Measurements from ENCODE around the gene C7orf57.
A peak's percentile ranks its signal among the peaks of the same experiment; 100 is the strongest.
"Not testable (repeated sequence)": the region's sequence is repeated elsewhere in the genome, so short reads cannot be mapped to it uniquely, and the experiment has no call there.

Gene C7orf57

GRCh38 chr7:48035301-48035966, at the start of gene C7orf57:
Gene C7orf57, plus strand, starts transcription at chr7:48035543. Its CDS starts 766 bp downstream, at chr7:48036309.
- peak; percentile 62 for DNase-seq (ENCODE audit: low spot score)

- DNase-seq (ENCODE audit: low spot score): no peak
These were observed 46.6 kb upstream of the C7orf57 start for GRCh38 chr7:47988496-47989386.

DNA sequence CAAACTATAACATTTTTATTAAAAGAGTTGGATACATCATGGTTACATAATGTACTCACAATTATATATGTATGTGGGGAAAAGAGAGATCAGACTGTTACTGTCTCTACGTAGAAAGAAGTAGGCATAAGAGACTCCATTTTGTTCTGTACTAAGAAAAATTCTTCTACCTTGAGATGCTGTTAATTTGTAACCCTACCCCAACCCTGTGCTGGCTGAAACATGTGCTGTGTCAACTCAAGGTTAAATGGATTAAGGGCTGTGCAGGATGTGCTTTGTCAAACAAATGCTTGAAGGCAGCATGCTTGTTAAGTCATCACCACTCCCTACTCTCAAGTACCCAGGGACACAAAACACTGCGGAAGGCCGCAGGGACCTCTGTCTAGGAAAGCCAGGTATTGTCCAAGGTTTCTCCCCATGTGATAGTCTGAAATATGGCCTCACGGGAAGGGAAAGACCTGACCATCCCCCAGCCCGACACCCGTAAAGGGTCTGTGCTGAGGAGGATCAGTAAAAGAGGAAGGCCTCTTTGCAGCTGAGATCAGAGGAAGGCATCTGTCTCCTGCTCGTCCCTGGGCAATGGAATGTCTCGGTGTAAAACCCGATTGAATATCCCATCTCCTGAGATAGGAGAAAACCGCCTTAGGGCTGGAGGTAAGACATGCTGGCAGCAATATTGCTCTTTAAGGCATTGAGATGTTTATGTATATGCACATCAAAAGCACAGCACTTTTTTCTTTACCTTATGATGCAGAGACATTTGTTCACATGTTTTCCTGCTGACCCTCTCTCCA, 45.5 kb upstream of the C7orf57 start:
- not testable (repeated sequence) for DNase-seq (ENCODE audit: low spot score)

DNA sequence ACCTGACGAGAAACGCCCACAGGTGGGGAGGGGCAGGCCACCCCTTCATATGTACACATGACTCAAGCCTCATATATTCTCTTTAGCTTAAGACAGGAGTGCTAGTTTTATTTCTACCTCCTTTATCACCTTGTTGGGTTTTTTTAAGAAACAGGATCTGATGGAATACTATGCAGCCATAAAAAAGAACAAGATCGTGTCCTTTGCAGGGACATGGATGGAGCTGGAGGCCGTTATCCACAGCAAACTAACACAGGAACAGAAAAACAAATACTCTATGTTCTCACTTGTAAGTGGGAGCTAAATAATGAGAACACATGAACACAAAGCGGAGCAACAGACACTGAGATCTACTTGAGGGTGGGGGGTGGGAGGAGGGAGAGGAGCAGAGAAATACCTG, 44.8 kb upstream of the C7orf57 start:
- no peak for DNase-seq (ENCODE audit: low spot score)

DNA sequence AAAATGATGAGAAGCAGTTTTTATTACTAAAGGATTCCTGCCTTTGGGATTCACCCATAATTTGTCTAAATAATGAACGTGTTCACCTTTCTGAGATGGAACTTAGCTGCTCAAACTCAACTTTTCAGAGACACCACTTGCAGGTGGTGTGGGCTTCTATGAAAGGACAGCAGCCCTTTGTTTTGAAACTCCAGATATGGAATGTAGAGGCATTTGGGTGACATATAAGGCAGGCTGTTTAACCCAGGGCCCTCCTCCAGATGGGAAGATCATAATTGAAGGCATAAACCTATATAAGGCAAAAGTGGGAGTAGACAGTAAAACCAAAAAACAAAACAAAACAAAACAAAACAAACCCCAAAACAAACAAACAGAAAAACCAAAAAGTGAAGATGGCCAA, 44.1 kb upstream of the C7orf57 start:
- no peak for DNase-seq (ENCODE audit: low spot score)

DNA sequence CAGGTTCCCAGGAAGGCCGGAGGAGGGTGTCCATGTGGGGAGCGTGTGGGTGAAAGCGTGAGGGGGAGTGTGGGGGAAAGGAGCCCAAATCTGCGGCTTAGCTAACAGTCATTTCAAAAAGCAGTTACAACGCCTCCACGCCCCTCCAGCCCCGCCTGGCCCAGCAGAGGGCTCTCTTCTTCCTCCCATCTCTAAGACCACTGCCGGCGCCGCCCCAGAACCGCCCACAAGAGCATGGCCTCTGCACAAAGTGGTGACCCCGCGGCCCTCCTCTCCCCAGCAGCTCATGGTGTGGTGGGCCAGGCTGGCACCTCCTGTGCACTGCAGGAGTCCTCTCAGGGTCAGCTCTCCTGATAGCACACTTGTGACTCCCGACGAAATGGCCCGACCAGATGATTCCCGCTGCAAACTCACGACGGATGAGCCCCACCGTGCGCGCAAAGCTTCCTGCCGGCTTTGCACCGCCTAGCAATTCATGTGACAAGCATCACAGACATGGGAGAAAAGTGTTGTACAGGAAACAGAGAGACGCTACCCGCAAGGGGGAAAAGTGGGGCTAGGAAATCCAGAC, 43.5 kb upstream of the C7orf57 start:
- DNase-seq (ENCODE audit: low spot score): peak; percentile 77

DNA sequence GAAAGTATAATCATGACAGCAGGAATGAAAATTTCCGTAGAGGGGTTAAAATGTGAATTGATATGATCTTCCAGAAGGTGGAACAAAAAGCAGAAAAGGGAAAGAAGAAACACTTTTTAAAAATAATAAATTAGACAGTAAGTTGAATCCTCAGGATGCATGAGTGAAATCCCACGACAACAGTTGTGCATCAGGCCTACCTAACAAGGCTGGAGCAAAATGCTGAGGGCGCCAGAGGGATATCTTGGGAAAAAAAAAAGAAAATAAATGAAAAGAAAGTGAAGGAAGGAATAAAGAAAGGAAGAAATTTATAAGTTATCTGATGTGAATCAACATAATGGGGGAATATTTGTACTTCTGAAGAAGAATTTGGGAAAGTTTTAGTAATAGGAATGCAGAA, 42.9 kb upstream of the C7orf57 start:
- no peak for DNase-seq (ENCODE audit: low spot score)

DNA sequence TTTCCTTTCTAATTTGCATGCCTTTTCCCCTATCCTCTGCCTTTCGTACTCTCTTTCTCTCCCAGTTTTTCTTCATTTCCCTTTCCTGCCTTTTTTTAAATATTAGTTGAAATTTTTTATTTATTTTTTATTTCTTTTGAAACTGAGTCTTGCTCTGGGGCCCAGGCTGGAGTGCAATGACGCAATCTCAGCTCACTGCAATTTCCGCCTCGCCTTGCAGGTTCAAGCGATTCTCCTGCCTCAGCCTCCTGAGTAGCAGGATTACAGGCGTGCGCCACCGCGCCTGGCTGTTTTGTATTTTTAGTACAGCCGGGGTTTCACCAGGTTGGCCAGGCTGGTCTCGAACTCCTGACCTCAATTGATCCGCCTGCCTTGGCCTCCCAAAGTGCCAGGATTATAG, 35.9 kb upstream of the C7orf57 start:
- DNase-seq (ENCODE audit: low spot score): no peak

GRCh38 chr7:48000164-48000563, 35.2 kb upstream of the C7orf57 start:
- DNase-seq (ENCODE audit: low spot score): not testable (repeated sequence)

DNA sequence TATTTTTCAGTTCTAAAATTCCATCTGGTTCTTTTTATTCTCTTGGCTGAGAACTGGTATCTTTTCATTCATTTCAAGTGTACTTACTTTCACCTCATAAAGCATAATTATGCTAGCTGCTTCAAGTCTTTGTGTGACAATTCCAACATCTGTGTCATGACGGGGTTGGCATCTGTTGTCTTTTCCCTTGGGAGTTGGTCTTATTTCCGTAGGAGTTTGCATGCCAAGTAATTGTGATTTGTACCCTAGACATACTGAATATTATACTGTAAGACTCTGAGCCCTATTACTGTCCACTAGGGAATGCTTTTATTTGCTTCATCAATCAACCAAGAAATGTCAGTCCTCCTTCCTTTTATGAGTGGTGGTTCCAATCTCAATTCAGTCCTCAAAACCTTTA, 31.3 kb upstream of the C7orf57 start:
- DNase-seq (ENCODE audit: low spot score): no peak

- no peak for DNase-seq (ENCODE audit: low spot score)
These were observed 30.7 kb upstream of the C7orf57 start for GRCh38 chr7:48004638-48005037.

DNA sequence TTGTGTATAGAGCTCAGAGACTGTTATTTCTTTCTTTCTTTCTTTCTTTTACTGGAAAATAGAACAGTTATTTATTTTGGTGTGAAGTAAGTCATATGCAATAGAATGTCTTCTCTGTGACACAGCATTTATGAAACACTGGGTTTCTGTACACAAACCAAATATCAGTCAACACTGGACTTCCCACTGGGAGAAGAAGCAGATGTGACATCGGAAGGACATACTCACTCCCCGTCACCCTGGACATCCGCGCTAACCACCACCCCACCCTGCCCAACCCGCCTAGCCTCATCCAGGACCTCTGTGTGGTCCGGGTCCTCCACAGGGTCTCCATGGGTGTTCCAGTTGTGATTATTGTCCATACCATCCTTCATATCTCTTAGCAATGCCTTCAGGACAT, 28.5 kb upstream of the C7orf57 start:
- DNase-seq (ENCODE audit: low spot score): no peak

- no peak for DNase-seq (ENCODE audit: low spot score)
These were observed 26.1 kb upstream of the C7orf57 start for GRCh38 chr7:48009257-48009656.

- no peak for DNase-seq (ENCODE audit: low spot score)
These were observed 25.4 kb upstream of the C7orf57 start for GRCh38 chr7:48009954-48010353.

DNA sequence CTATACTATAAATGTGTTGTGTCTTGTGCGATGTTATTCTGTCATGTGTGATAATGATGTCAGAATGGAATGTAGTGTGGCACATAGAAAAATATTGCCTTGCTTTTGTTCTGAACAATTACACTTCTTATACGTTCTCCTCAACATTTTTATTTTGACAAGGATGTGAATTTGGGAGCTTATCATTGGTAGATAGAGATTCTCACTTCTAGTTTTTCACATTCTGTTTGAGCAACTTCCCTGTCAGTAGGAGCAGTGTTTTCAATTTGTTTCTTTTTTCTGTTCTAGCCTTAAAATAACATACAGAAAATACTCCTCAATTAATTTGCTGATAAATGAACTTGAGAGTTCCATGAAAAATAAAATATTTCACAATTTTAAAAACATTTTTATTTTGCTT, 24.0 kb upstream of the C7orf57 start:
- DNase-seq (ENCODE audit: low spot score): peak; percentile 33

DNA sequence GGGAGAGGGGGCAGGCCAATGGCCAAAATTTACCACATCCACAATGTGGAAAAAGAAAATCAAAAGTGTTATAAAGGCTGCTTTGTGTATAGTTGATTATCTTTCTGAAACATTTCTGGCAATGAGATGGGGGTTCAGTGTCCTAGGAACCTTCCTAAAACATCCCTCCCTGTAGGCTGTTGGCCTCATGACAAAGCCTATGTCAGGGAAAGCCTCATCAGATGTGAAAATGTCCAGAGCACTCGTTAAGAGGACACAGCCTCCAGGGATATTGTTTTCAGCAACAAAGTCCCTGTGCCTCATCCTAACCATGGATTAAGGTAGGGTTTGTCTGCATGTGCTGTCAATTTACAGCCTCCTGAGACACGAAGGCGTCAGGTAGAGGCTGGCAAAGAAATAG, 23.4 kb upstream of the C7orf57 start:
- DNase-seq (ENCODE audit: low spot score): no peak

GRCh38 chr7:48016641-48017040, 18.7 kb upstream of the C7orf57 start:
- DNase-seq (ENCODE audit: low spot score): no peak

GRCh38 chr7:48017674-48018073, 17.7 kb upstream of the C7orf57 start:
- DNase-seq (ENCODE audit: low spot score): no peak

DNA sequence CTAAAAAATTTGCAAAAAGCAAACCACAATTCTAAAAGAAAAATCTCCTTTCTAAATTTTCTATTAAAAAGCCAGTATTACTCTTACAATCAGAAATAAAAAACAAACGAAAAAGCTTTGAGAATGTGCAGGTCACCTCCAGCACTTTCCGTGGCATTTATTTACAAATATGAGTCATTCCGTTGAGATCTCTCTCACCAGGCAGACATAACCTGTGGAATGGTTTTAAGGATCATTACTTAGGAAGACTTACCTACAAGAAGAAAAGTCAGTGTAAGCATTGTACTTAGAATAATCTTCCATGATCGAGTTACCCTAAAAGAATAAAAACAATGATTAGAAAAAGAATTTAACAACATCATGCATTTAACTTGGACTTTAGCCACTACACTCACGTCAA, 9.7 kb upstream of the C7orf57 start:
- DNase-seq (ENCODE audit: low spot score): no peak

DNA sequence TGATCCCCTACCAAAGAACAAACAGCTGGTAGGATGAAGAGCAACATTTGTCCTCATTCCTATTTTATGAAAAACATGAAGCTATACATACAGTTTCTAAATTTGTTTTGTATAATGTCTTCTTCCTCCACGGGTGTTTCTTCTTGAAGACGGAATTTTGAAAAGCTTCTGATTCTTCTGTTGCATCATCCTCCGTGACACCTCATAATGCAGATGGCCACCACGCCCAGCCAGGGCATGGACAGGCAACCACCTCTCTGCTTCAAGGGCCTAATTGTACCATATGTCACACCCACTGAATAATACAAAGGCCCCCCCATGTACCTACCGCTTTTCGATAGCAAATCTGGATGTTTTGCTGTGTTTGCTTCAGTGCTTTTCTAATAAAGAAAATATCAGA, 6.4 kb upstream of the C7orf57 start, which contains the start of gene SUN3:
Gene SUN3, minus strand, starts transcription at position 170 of the 400 bp plus-strand sequence. Its CDS starts 169 bp downstream, at position 1.
- DNase-seq (ENCODE audit: low spot score): no peak

DNA sequence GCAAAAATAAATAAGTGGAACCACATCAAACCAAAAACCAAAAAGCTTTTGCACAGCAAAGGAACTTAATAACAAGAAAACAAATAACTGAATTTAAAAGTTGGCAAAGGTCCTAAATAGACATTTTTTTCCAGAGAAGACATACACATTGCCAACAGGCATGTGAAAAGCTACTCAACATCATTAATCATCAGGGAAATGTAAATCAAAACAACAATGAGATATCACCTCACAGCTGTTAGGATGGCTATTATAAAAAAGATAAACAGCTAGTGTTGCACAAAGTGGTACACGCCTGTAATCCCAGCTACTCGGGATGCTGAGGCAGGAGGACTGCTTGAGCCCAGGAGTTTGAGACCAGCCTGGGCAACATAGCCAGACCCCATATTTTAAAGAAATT, 4.2 kb upstream of the C7orf57 start:
- no peak for DNase-seq (ENCODE audit: low spot score)

GRCh38 chr7:48033922-48034321, 1.4 kb upstream of the C7orf57 start:
- DNase-seq (ENCODE audit: low spot score): no peak

Measured in pons (tissue), 1 donor.